K562 (cell line): ENCODE results near the gene IGFALS. TPM values are rescaled to one million over a fixed set of nuclear protein-coding genes. Genes with fewer than 3 reads are reported as not detected.

ENCODE experiments used
- ATAC-seq: fragments of 200-7000 bp; cut with Tn5 transposase; 3 replicates; pipeline ENCODE4 v1.9.1; 2020; ENCODE audit warnings: moderate library complexity
- BruUV-seq: library from RNA; stranded (reverse); fragments of 400-500 nt; replicated peaks from 2 replicates; lab custom pipeline; 2021; lab: Mats Ljungman, UMichigan
- CTCF ChIA-PET: fragments of 300-600 bp; formaldehyde crosslinking; extraction: SDS; loops from one replicate; lab custom pipeline; 2021; ENCODE audit warnings: low intra/inter-chr PET ratio; lab: Yijun Ruan, JAX
- POLR2A ChIA-PET: fragments of 300-600, 350-650 bp; sonication (Branson Sonifier 250); formaldehyde crosslinking; extraction: SDS; loops from one replicate; lab custom pipeline; 2021; ENCODE audit warnings: antibody characterized with exemption, inconsistent platforms; lab: Yijun Ruan, JAX
- DNase-seq, 4 experiments: peaks; one replicate each; pipeline versions ENCODE4 v3.0.0 to v3.0.0-alpha.2; 2011 to 2018; ENCODE audit warnings: low spot score in 3 of 4, mixed read lengths in 3 of 4; ENCODE audit errors: extremely low read depth in 1 of 4
- FAIRE-seq: peaks from 2 replicates; lab custom pipeline; 2011; peaks lifted over from hg19 to GRCh38; lab: Jason Lieb, UNC
- H2AFZ ChIP-seq: 2 replicates; pipeline ENCODE4 v1.6.0; 2011; ENCODE audit warnings: low read depth, low read length, control low read depth, inconsistent platforms
- H3K27ac ChIP-seq: fragments of 200-600 bp; 3 replicates; pipeline ENCODE4 v1.8.0; 2011; ENCODE audit warnings: low read depth, mild to moderate bottlenecking, control low read depth, inconsistent platforms, low read length, moderate library complexity, mixed read lengths; ENCODE audit errors: extremely low read depth
- H3K27me3 ChIP-seq, 2 experiments: fragments of 300-600 bp in 1 of 2; 2 replicates in 1 of 2; 3 replicates in 1 of 2; pipeline versions ENCODE4 v1.6.0 to v1.8.0; 2011; ENCODE audit warnings: inconsistent platforms in 2 of 2, low read length in 2 of 2, mild to moderate bottlenecking in 1 of 2, mixed read lengths in 1 of 2, moderate library complexity in 1 of 2; ENCODE audit not compliant: control insufficient read depth in 2 of 2, insufficient read depth in 2 of 2
- H3K36me3 ChIP-seq: fragments of 300-600 bp; 3 replicates; pipeline ENCODE4 v1.8.0; 2011; ENCODE audit warnings: mild to moderate bottlenecking, low read length, inconsistent platforms; ENCODE audit not compliant: control insufficient read depth, insufficient read depth
- H3K4me1 ChIP-seq, 2 experiments: fragments of 200-600 bp in 1 of 2; replicated peaks in 1 of 2; 2 replicates in 1 of 2; 3 replicates in 1 of 2; pipeline versions ENCODE4 v1.5.1 to v1.8.0; 2011; ENCODE audit warnings: inconsistent platforms in 2 of 2, low read length in 2 of 2, mild to moderate bottlenecking in 1 of 2, mixed read lengths in 1 of 2, moderate library complexity in 1 of 2; ENCODE audit not compliant: control insufficient read depth in 2 of 2, insufficient read depth in 2 of 2
- H3K4me2 ChIP-seq: 2 replicates; pipeline ENCODE4 v1.6.1; 2011; ENCODE audit warnings: low read length, control low read depth, inconsistent platforms, mixed read lengths; ENCODE audit not compliant: insufficient read depth
- H3K4me3 ChIP-seq: fragments of 200-600 bp; sonication (generic), shearing (Covaris generic); 2 replicates; pipeline ENCODE4 v1.5.1; 2016; ENCODE audit warnings: control low read depth, inconsistent platforms
- H3K79me2 ChIP-seq: fragments of 200-600 bp; 3 replicates; pipeline ENCODE4 v1.8.0; 2011; ENCODE audit warnings: low read length, inconsistent platforms; ENCODE audit not compliant: control insufficient read depth, insufficient read depth
- H3K9ac ChIP-seq, 2 experiments: 2 replicates each; pipeline versions ENCODE4 v1.6.0 to v1.6.1; 2011; ENCODE audit warnings: low read depth in 2 of 2, low read length in 2 of 2, control low read depth in 1 of 2, inconsistent platforms in 1 of 2, mild to moderate bottlenecking in 1 of 2, mixed read lengths in 1 of 2; ENCODE audit not compliant: insufficient read depth in 1 of 2
- H3K9me1 ChIP-seq: one replicate; pipeline ENCODE4 v1.6.0; 2011; ENCODE audit warnings: inconsistent platforms, mild to moderate bottlenecking, low read length, moderate library complexity; ENCODE audit not compliant: control insufficient read depth, insufficient read depth
- H3K9me3 ChIP-seq: replicated peaks from 2 replicates; pipeline ENCODE4 v1.5.1; 2011; ENCODE audit warnings: low read depth, low read length, inconsistent platforms; ENCODE audit not compliant: control insufficient read depth, insufficient read depth
- H4K20me1 ChIP-seq: replicated peaks from 2 replicates; pipeline ENCODE4 v1.6.1; 2011; ENCODE audit warnings: low read length, inconsistent platforms, mixed read lengths; ENCODE audit not compliant: control insufficient read depth, insufficient read depth
- BCL6 ChIP-seq: fragments of 250-450 bp; sonication (Bioruptor Pico); IDR thresholded peaks from 2 replicates; pipeline ENCODE4 v1.4.0; 2020
- CTCFL ChIP-seq: IDR thresholded peaks from 2 replicates; pipeline ENCODE4 v1.6.1; 2011; ENCODE audit warnings: borderline replicate concordance, low read depth, mild to moderate bottlenecking, moderate library complexity, low read length; ENCODE audit not compliant: insufficient read depth, poor library complexity, severe bottlenecking
- ETS2 ChIP-seq: IDR thresholded peaks from 2 replicates; pipeline ENCODE4 v1.6.1; 2016; ENCODE audit warnings: borderline replicate concordance, missing genetic modification characterization, mild to moderate bottlenecking, moderate library complexity, missing compliant biosample characterization; ENCODE audit not compliant: poor library complexity, severe bottlenecking
- FOXK1 ChIP-seq: sonication (generic); formaldehyde crosslinking; IDR thresholded peaks from 2 replicates; pipeline ENCODE4 v1.8.0; 2022; ENCODE audit warnings: missing genetic modification reagents, mild to moderate bottlenecking, borderline replicate concordance
- HLTF ChIP-seq: fragments of 450-650 bp; IDR thresholded peaks from 2 replicates; pipeline ENCODE4 v1.6.1; 2016
- HNRNPH1 ChIP-seq: fragments of 200-400 bp; formaldehyde crosslinking; optimal IDR thresholded peaks from 2 replicates; pipeline ENCODE3; 2017; ENCODE audit warnings: low read depth, mild to moderate bottlenecking, low read length, moderate library complexity
- NFRKB ChIP-seq: fragments of 450-650 bp; IDR thresholded peaks from 2 replicates; pipeline ENCODE4 v1.6.1; 2016; ENCODE audit warnings: low read depth
- NR2C2 ChIP-seq, 2 experiments: fragments of 200-800 bp in 1 of 2; sonication (Bioruptor generic) in 1 of 2; sonication (generic) in 1 of 2; formaldehyde crosslinking in 1 of 2; IDR thresholded peaks; 2 replicates each; pipeline versions ENCODE4 v1.6.1 to v1.8.0; 2016 to 2022; ENCODE audit warnings: mild to moderate bottlenecking in 1 of 2, missing compliant biosample characterization in 1 of 2, missing genetic modification characterization in 1 of 2, missing genetic modification reagents in 1 of 2
- POLR3G ChIP-seq: IDR thresholded peaks from 2 replicates; pipeline ENCODE4 v1.6.1; 2011; ENCODE audit not compliant: insufficient read length, insufficient replicate concordance; ENCODE audit errors: extremely low read depth
- SMAD3 ChIP-seq: fragments of 450-650 bp; formaldehyde crosslinking; conservative IDR thresholded peaks from 2 replicates; pipeline ENCODE4 v1.4.0; 2020; ENCODE audit warnings: mild to moderate bottlenecking
- TFAP4 ChIP-seq: sonication (generic); formaldehyde crosslinking; IDR thresholded peaks from 2 replicates; pipeline ENCODE4 v1.8.0; 2022; ENCODE audit warnings: missing genetic modification reagents, mild to moderate bottlenecking, moderate library complexity, borderline replicate concordance
- ZNF3 ChIP-seq: fragments of 250-450 bp; sonication (Bioruptor Pico); IDR thresholded peaks from 2 replicates; pipeline ENCODE4 v1.5.0; 2021; ENCODE audit warnings: mild to moderate bottlenecking, moderate library complexity
- ZNF408 ChIP-seq: fragments of 250-450 bp; sonication (Bioruptor Pico); IDR thresholded peaks from 2 replicates; pipeline ENCODE4 v1.4.0; 2020; ENCODE audit warnings: low read depth, mild to moderate bottlenecking, moderate library complexity
- WGBS: fragments of 100-300 bp; shearing (Covaris generic); methylation state at CpG from one replicate; pipeline ENCODE4 v1.1.6; 2016; ENCODE audit warnings: low coverage, mixed read lengths; ENCODE audit not compliant: insufficient coverage; ENCODE audit errors: missing lambda C conversion rate; 5-methylcytosine and 5-hydroxymethylcytosine counted together
- in situ Hi-C: fragments of 300-500 bp; cut with MboI; formaldehyde crosslinking; loops from 4 replicates; pipeline ENCODE4 v1.15.0; 2018; ENCODE audit warnings: inconsistent platforms, mixed read lengths
- intact Hi-C: fragments of 100-400 bp; cut with micrococcal nuclease; formaldehyde crosslinking; loops from 2 replicates; pipeline ENCODE4 v1.14.2; 2022
- polyA plus RNA-seq, 8 experiments: library from polyadenylated mRNA; depleted of rRNA in 4 of 8; stranded (reverse) in 5 of 8; unstranded in 3 of 8; fragments of >200 nt; fragmentation: Nextera tagmentation in 2 of 8; fragmentation: Illumina TruSeq in 1 of 8; extraction: Ambion mirVana in 2 of 8; extraction: Trizol in 1 of 8; gene quantifications; 2 replicates each; pipeline versions ENCODE4 v1.2.1 to v1.2.3, GENCODE V29; 2011 to 2014; ENCODE audit warnings: inconsistent platforms in 1 of 8, missing spikeins in 1 of 8
- total RNA-seq, 7 experiments: library from RNA; depleted of rRNA in 6 of 7; stranded (reverse); fragments of >200 nt in 6 of 7; fragmentation: Illumina TruSeq in 2 of 7; extraction: Trizol in 2 of 7; gene quantifications; 2 replicates each; pipeline versions ENCODE4 v1.2.1 to v1.2.3, GENCODE V29; 2011 to 2021; ENCODE audit warnings: low replicate concordance in 1 of 7
- TF ChIP-seq, protein P1 (sequence below): fragments of 450-650 bp; formaldehyde crosslinking; IDR thresholded peaks from 2 replicates; pipeline ENCODE4 v1.4.0; 2022; ENCODE audit warnings: missing genetic modification characterization
- TF ChIP-seq, protein P2 (sequence below): fragments of 250-450 bp; sonication (Bioruptor Pico); IDR thresholded peaks from 2 replicates; pipeline ENCODE4 v1.6.1; 2021; ENCODE audit warnings: mild to moderate bottlenecking
- TF ChIP-seq, protein P3 (sequence below): sonication (generic); formaldehyde crosslinking; IDR thresholded peaks from 2 replicates; pipeline ENCODE4 v1.9.0; 2022; ENCODE audit warnings: mild to moderate bottlenecking, missing genetic modification reagents

IGFALS gene
- total and polyA plus RNA-seq, 9 of the 15 experiments (the other 6 are each of a cell fraction or from before 2014, with no cell fraction given) = not detected

GRCh38 chr16:1823821-1824220, 30.3 kb upstream of the IGFALS start (continued):
- TF ChIP-seq, protein P1, sequence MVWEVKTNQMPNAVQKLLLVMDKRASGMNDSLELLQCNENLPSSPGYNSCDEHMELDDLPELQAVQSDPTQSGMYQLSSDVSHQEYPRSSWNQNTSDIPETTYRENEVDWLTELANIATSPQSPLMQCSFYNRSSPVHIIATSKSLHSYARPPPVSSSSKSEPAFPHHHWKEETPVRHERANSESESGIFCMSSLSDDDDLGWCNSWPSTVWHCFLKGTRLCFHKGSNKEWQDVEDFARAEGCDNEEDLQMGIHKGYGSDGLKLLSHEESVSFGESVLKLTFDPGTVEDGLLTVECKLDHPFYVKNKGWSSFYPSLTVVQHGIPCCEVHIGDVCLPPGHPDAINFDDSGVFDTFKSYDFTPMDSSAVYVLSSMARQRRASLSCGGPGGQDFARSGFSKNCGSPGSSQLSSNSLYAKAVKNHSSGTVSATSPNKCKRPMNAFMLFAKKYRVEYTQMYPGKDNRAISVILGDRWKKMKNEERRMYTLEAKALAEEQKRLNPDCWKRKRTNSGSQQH (CRISPR knock-in tag) = no peak
- TF ChIP-seq, protein P2, sequence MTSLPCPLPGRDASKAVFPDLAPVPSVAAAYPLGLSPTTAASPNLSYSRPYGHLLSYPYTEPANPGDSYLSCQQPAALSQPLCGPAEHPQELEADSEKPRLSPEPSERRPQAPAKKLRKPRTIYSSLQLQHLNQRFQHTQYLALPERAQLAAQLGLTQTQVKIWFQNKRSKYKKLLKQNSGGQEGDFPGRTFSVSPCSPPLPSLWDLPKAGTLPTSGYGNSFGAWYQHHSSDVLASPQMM (CRISPR knock-in tag) = no peak
- TF ChIP-seq CTCFL = no peak

GRCh38 chr16:1822801-1823200, 29.3 kb upstream of the IGFALS start:
- Histone ChIP-seq H3K9me1 (no peaks in the 10 kb centered on the region), H3K9ac (peak overlapping the region in 1 of 2 experiments; percentile 22; a peak in 1 of 4 replicates), H3K27ac (no peak overlapping the region), H3K79me2 (peaks cover 12% of the 10 kb centered on the region), H2AFZ (no peak overlapping the region), H4K20me1 (0 out of 2 replicates have a peak, but pooled peaks cover 6% of the 10 kb centered on the region), H3K4me1 (peaks cover 3 to 57% of the 10 kb centered on the region in 2 experiments; a peak in 3 of 5 replicates), H3K4me3 (no peak overlapping the region), H3K36me3 (no peaks in the 10 kb centered on the region), H3K4me2 (no peak overlapping the region), H3K27me3 (no peaks in the 10 kb centered on the region), H3K9me3 (no peaks in the 10 kb centered on the region)
- ChIA-PET POLR2A (interaction anchor here (0.7 kb wide), 1 partner anchor 26 kb away, joined by 4 read pairs; no protein-coding TSS in a partner anchor), CTCF (no interaction called here)
- no TSS peak for BruUV-seq
- WGBS = 89% methylated on average over 14 of the region's 16 CpGs
- ATAC-seq (no peak), FAIRE-seq (no peak), DNase-seq (no peak)
- intact Hi-C loops = no loop called here
- in situ Hi-C loops = no loop called here
- TF ChIP-seq, protein P3, sequence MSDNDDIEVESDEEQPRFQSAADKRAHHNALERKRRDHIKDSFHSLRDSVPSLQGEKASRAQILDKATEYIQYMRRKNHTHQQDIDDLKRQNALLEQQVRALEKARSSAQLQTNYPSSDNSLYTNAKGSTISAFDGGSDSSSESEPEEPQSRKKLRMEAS (CRISPR knock-in tag) = no peak
- TF ChIP-seq NR2C2 (CRISPR knock-in tag; IDR thresholded peaks at IDR 0.05) (no peak), NR2C2 (tag; IDR thresholded peaks at IDR 0.05) (no peak), NFRKB (no peak), ZNF3 (CRISPR knock-in tag) (no peak), HLTF (no peak), ZNF408 (CRISPR knock-in tag) (no peak), HNRNPH1 (no peak), SMAD3 (CRISPR knock-in tag) (no peak), BCL6 (CRISPR knock-in tag) (no peak), POLR3G (no peak), FOXK1 (no peak), TFAP4 (CRISPR knock-in tag) (no peak), ETS2 (tag) (no peak)
